ENCODE measurements around the gene LGR4. TPM values are rescaled to one million over a fixed set of nuclear protein-coding genes. Genes with fewer than 3 reads are reported as not detected.

The LGR4 gene
- total and polyA plus RNA-seq, 2 of the 4 experiments (the other 2 are of a cell fraction) = 2.9 to 6.8 TPM

DNA sequence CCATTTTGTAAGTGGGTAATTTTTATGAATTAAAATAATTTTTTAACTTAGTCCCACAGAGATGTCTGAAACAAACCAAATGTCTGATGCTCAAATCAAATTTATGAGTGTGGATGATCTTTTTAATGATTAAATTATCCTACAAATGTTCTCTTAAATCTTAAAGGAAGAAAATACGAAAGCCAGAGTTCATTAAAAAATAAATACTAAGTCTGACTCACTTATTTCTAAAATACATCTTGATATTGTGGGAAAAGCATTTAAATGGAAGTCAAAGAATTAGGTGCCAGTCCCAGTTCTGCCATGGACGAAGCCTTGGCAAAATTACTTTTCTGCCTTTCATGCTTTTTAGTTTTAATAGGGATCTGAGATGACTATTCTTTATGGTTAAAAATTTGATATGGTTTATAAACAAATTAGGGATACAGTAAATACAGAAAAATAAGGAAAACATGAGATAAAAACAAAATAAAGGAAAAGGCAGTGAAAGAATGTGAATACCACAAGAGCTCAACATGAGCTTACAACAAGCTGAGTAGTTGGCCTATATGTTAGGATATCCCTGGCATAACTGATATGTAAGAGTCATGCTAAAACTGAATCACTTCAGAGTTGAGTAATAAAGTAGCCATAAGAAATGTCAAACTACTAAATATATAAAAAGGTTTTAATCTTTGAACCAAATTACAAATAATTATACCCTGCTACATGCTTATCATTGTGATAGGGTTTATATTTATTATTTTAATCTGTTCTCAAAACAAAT lies 118.8 kb downstream of the LGR4 start:
- H3K9me3 ChIP-seq (ENCODE audit: control insufficient read depth, insufficient read depth, low read length) = no peaks in the 10 kb centered on the region
- H3K36me3 ChIP-seq (ENCODE audit: control insufficient read depth, insufficient read depth, low read length) = peaks cover 2% of the 10 kb centered on the region; the same call in 1 of the 2 replicates
- no peaks in the 10 kb centered on the region; a peak in 2 of 4 replicates for H3K79me1 ChIP-seq (ENCODE audit: low read depth in 1 of 2, low read length in 2 of 2)
- H4K5ac ChIP-seq (ENCODE audit: low read depth, low read length) = no peak overlapping the region
- no peak overlapping the region for H3K9ac ChIP-seq (ENCODE audit: low read depth, low read length)
- ChIA-PET CTCF (no interaction called here), POLR2A (ENCODE audit: unreplicated experiment) (no interaction called here)
- TF ChIP-seq RAD21 (IDR thresholded peaks at IDR 0.05; ENCODE audit: low read length) = no peak
- no peak for TF ChIP-seq MAFK (IDR thresholded peaks at IDR 0.05; ENCODE audit: low read depth, low read length)
- peak; percentile 76; the same call in 1 of the 2 replicates for TF ChIP-seq CEBPB (IDR thresholded peaks at IDR 0.05; ENCODE audit: low read depth, low read length)
- H2BK20ac ChIP-seq (ENCODE audit: low read depth, low read length) = no peak overlapping the region
- dilution Hi-C loops (cut with HindIII; ENCODE audit: low sequenced_read_pairs, unreplicated experiment) (no loop called here), in situ Hi-C loops (cut with MboI; ENCODE audit: low sequenced_read_pairs) (no loop called here), intact Hi-C loops (cut with micrococcal nuclease) (no loop called here)
- H3K4me1 ChIP-seq (ENCODE audit: control insufficient read depth, insufficient read depth, low read length) = peaks cover 3% of the 10 kb centered on the region; the same call in 1 of the 2 replicates
- H3K23ac ChIP-seq (ENCODE audit: low read depth, low read length) = no peak overlapping the region
- peaks cover 3% of the 10 kb centered on the region; the same call in 1 of the 2 replicates for H3K9me1 ChIP-seq (ENCODE audit: insufficient read depth, low read length)
- no peaks in the 10 kb centered on the region for H4K20me1 ChIP-seq (ENCODE audit: insufficient read depth, low read length)
- peak; percentile 93 for ATAC-seq (ENCODE audit: low read depth)
- 0 out of 2 replicates have a peak overlapping the region, but pooled peaks have one; percentile 16 for H3K27ac ChIP-seq (ENCODE audit: insufficient read depth, low read length)
- no peak overlapping the region for H3K56ac ChIP-seq (ENCODE audit: extremely low read depth, insufficient read depth, low read length)
- H3K18ac ChIP-seq (ENCODE audit: low read depth, low read length) = no peak overlapping the region
- no peak overlapping the region for H3K4me2 ChIP-seq (ENCODE audit: low read depth, low read length)
- DNase-seq = peak; percentile 80
- H4K91ac ChIP-seq (ENCODE audit: insufficient read depth, low read depth, low read length) = no peak overlapping the region
- BruUV-seq (replicated peaks) = no TSS peak
- H2AK9ac ChIP-seq (replicated peaks; ENCODE audit: low read depth, low read length, poor library complexity) = no peak overlapping the region
- H2AK5ac ChIP-seq (ENCODE audit: low read depth, low read length) = no peak overlapping the region
- H3K4ac ChIP-seq (ENCODE audit: low read depth, low read length) = no peak overlapping the region
- H3K4me3 ChIP-seq (ENCODE audit: insufficient read depth, low read depth, low read length) = no peak overlapping the region
- no peak overlapping the region for H2BK15ac ChIP-seq (ENCODE audit: low read depth, low read length)
- no peak overlapping the region; the same call in 1 of the 2 replicates for H3K14ac ChIP-seq (replicated peaks; ENCODE audit: low read depth, low read length)
- H3K27me3 ChIP-seq (ENCODE audit: control insufficient read depth, insufficient read depth, low read length) = no peaks in the 10 kb centered on the region
- no peak overlapping the region for H2AFZ ChIP-seq (replicated peaks; ENCODE audit: low read length, poor library complexity)
- H4K8ac ChIP-seq (ENCODE audit: low read depth in 2 of 2, low read length in 2 of 2) = no peak overlapping the region
- no peak overlapping the region for H2BK120ac ChIP-seq (ENCODE audit: low read depth, low read length)
- H2BK5ac ChIP-seq (ENCODE audit: low read depth, low read length, poor library complexity, severe bottlenecking) = peak overlapping the region; percentile 67
- WGBS, 2 experiments (ENCODE audit: extremely low coverage in 2 of 2, insufficient read length in 1 of 2) = no CpG with 5 or more reads among the region's 2 CpGs

Data from IMR-90 (cell line).